GM12878 (cell line): ENCODE measurements around the gene KIAA0930. TPM values are rescaled to one million over a fixed set of nuclear protein-coding genes. Genes with fewer than 3 reads are reported as not detected.

ENCODE experiments used
- BCL11A ChIP-seq: IDR thresholded peaks from 2 replicates; pipeline ENCODE4 v1.6.1; 2011; ENCODE audit warnings: low read depth, low read length
- BMI1 ChIP-seq: fragments of 450-650 bp; IDR thresholded peaks from 2 replicates; pipeline ENCODE4 v1.6.1; 2016; ENCODE audit warnings: mild to moderate bottlenecking, moderate library complexity, borderline replicate concordance
- CEBPB ChIP-seq, 2 experiments: fragments of 150-350 bp in 1 of 2; IDR thresholded peaks; 2 replicates each; pipeline ENCODE4 v1.6.1; 2012 to 2014; ENCODE audit warnings: low read depth in 2 of 2, low read length in 2 of 2, borderline replicate concordance in 1 of 2, inconsistent platforms in 1 of 2
- CUX1 ChIP-seq: IDR thresholded peaks from 2 replicates; pipeline ENCODE4 v1.6.1; 2012; ENCODE audit warnings: improper control_type of control experiment, low read depth, low read length; ENCODE audit not compliant: insufficient replicate concordance
- DPF2 ChIP-seq: fragments of 450-650 bp; IDR thresholded peaks from 2 replicates; pipeline ENCODE4 v1.6.1; 2017; ENCODE audit warnings: mild to moderate bottlenecking
- IKZF1 ChIP-seq: fragments of 450-650 bp; conservative IDR thresholded peaks from 2 replicates; pipeline ENCODE4 v1.6.1; 2017; ENCODE audit warnings: antibody characterized with exemption, mild to moderate bottlenecking
- LARP7 ChIP-seq: fragments of 450-650 bp; IDR thresholded peaks from 2 replicates; pipeline ENCODE4 v1.6.1; 2017; ENCODE audit warnings: mild to moderate bottlenecking
- MTA2 ChIP-seq: fragments of 450-650 bp; IDR thresholded peaks from 2 replicates; pipeline ENCODE4 v1.6.1; 2016; ENCODE audit warnings: low read depth, mild to moderate bottlenecking, moderate library complexity
- MYC ChIP-seq: IDR thresholded peaks from 2 replicates; pipeline ENCODE4 v1.6.1; 2011; ENCODE audit warnings: mild to moderate bottlenecking, low read length, moderate library complexity, inconsistent platforms; ENCODE audit not compliant: insufficient read depth, insufficient replicate concordance, insufficient read length, severe bottlenecking
- NFYA ChIP-seq: IDR thresholded peaks from 2 replicates; pipeline ENCODE4 v1.6.1; 2011; ENCODE audit warnings: low read depth, mild to moderate bottlenecking, low read length, improper control_type of control experiment, borderline replicate concordance
- SMC3 ChIP-seq: IDR thresholded peaks from 2 replicates; pipeline ENCODE4 v1.6.1; 2011; ENCODE audit warnings: low read length, improper control_type of control experiment, borderline replicate concordance
- SRF ChIP-seq, 2 experiments: IDR thresholded peaks; 2 replicates each; pipeline ENCODE4 v1.6.1; 2011; ENCODE audit warnings: low read depth in 2 of 2, low read length in 2 of 2, mild to moderate bottlenecking in 1 of 2, moderate library complexity in 1 of 2
- ZNF622 ChIP-seq: fragments of 450-650 bp; IDR thresholded peaks from 2 replicates; pipeline ENCODE4 v1.6.1; 2017; ENCODE audit warnings: mild to moderate bottlenecking, inconsistent platforms
- polyA plus RNA-seq, 11 experiments: library from polyadenylated mRNA; depleted of rRNA in 4 of 11; unstranded in 6 of 11; stranded (reverse) in 5 of 11; fragments of >200 nt; fragmentation: Nextera tagmentation in 4 of 11; fragmentation: Illumina TruSeq in 1 of 11; extraction: Ambion mirVana in 4 of 11; extraction: Trizol in 1 of 11; gene quantifications; 1 replicate in 1 of 11; 2 replicates in 10 of 11; pipeline versions ENCODE4 v1.2.1 to v1.2.3, GENCODE V29; 2011 to 2016; ENCODE audit warnings: inconsistent platforms in 2 of 11, missing spikeins in 2 of 11, low read depth in 1 of 11
- total RNA-seq, 4 experiments: library from RNA; depleted of rRNA in 3 of 4; stranded (reverse); fragments of >200 nt in 3 of 4; fragmentation: Illumina TruSeq in 1 of 4; extraction: Trizol in 1 of 4; gene quantifications; 2 replicates each; pipeline versions ENCODE4 v1.2.1 to v1.2.3, GENCODE V29; 2013 to 2021

KIAA0930 gene
- total and polyA plus RNA-seq, 10 of the 15 experiments (the other 5 are each of a cell fraction or from before 2014, with no cell fraction given): 3.6 to 125 (median 46.3) TPM

DNA sequence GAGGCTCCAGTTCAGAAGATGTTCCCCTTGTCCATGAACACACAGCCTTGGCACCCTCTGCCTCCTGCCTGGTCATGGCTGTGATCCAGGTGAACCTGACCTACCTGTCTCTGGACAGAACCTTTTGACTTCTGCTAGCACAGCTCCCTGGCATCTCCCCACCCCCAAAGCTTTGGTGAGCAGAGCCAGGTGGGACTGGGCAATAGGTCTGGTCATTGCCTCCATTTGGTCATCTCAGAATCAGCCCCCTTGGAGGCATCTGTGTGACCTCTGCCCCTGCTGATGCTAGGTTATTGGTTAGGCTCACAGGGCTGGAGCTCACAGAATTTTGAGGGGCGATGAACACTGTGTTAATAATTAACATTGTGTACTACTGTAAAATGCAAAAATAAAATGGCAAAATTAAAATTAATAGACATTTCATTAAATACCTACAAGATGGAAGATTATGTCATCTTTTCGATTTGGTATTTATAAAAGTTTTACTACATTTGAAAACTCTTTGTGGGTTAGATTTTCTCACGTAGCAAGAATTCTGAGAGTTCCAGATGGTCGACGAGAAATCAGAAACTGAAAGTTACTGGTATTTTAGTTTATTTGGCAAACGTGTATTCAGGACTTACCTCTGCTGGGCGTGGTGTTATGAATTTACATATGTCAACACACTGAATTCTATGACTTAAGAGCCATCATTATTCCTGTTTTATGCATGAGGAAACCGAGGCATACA lies 8.3 kb upstream of the KIAA0930 start (continued):
- TF ChIP-seq CUX1 (no peak), LARP7 (no peak), MTA2 (peak; percentile 48), BCL11A (no peak), CEBPB (IDR thresholded peaks at IDR 0.05; ENCODE audit: borderline replicate concordance in 1 of 2, low read depth in 2 of 2, low read length in 2 of 2) (no peak), BMI1 (no peak), DPF2 (no peak), ZNF622 (no peak), MYC (no peak), IKZF1 (no peak), SRF (IDR thresholded peaks at IDR 0.05; ENCODE audit: low read depth in 2 of 2, low read length in 2 of 2) (no peak), SMC3 (no peak), NFYA (no peak)
